GM12892 (cell line): ENCODE measurements around the gene TGFBR2.

ENCODE experiments used
- POLR2A ChIP-seq: IDR thresholded peaks from 2 replicates; pipeline ENCODE4 v1.6.1; 2011; ENCODE audit warnings: low read depth, low read length, control low read depth
- POLR2AphosphoS5 ChIP-seq: IDR thresholded peaks from 2 replicates; pipeline ENCODE4 v1.6.1; 2011; ENCODE audit warnings: low read depth, low read length, control low read depth
- TAF1 ChIP-seq: IDR thresholded peaks from 2 replicates; pipeline ENCODE4 v1.6.1; 2011; ENCODE audit warnings: low read depth, mild to moderate bottlenecking, control low read depth, low read length, borderline replicate concordance

GRCh38 chr3:30600572-30600971 is 5.8 kb upstream of the TGFBR2 start:
- TF ChIP-seq POLR2A (no peak), TAF1 (no peak), POLR2AphosphoS5 (no peak)
